Measurements from ENCODE around the gene C13orf46. TPM values are rescaled to one million over a fixed set of nuclear protein-coding genes. Genes with fewer than 3 reads are reported as not detected.

The C13orf46 gene
- total and polyA plus RNA-seq, 10 of the 15 experiments (the other 5 are each of a cell fraction or from before 2014, with no cell fraction given), result 0.01 to 0.18 (median 0.09) TPM; not detected in 6

GRCh38 chr13:113916330-113916815, 57.5 kb downstream of the C13orf46 start:
- FAIRE-seq, result no peak
- H3K27ac ChIP-seq (ENCODE audit: control insufficient read depth, insufficient read depth), result no peak overlapping the region
- ChIA-PET CTCF (interaction anchor here (1.1 kb wide), 1 partner anchor 275 kb away, joined by 3 read pairs; no protein-coding TSS in a partner anchor), RAD21 (ENCODE audit: unreplicated experiment) (no interaction called here), SMC1A (ENCODE audit: uncharacterized antibody, unreplicated experiment) (no interaction called here), POLR2A (no interaction called here)
- no peaks in the 10 kb centered on the region for H3K36me3 ChIP-seq (ENCODE audit: control insufficient read depth in 2 of 2, insufficient read depth in 2 of 2, low read length in 1 of 2)
- no peaks in the 10 kb centered on the region for H4K20me1 ChIP-seq (ENCODE audit: control insufficient read depth, insufficient read depth)
- no peak for ATAC-seq
- no peak for DNase-seq (ENCODE audit: low read depth, low spot score)
- no peaks in the 10 kb centered on the region for H3K9me3 ChIP-seq (replicated peaks; ENCODE audit: control insufficient read depth, insufficient read depth, low read length)
- TF ChIP-seq EZH2 (IDR thresholded peaks at IDR 0.05; ENCODE audit: borderline replicate concordance, control insufficient read depth, low read depth, low read length) (no peak), ESRRA (IDR thresholded peaks at IDR 0.05; ENCODE audit: low read length) (no peak), SP1 (IDR thresholded peaks at IDR 0.05; ENCODE audit: low read depth, low read length) (no peak), CHD4 (IDR thresholded peaks at IDR 0.05) (no peak), ASH2L (IDR thresholded peaks at IDR 0.05; ENCODE audit: borderline replicate concordance, low read depth) (no peak), CTCF (IDR thresholded peaks at IDR 0.05 in 2 of 3, conservative IDR thresholded peaks at IDR 0.05 in 1 of 3; ENCODE audit: control insufficient read depth in 2 of 3, extremely low read depth in 1 of 3, insufficient read depth in 1 of 3, low read depth in 3 of 3, low read length in 3 of 3) (no peak), BCL3 (IDR thresholded peaks at IDR 0.05; ENCODE audit: borderline replicate concordance, insufficient read depth, low read depth, low read length, poor library complexity, severe bottlenecking) (no peak)
- TF ChIP-seq, protein P1, sequence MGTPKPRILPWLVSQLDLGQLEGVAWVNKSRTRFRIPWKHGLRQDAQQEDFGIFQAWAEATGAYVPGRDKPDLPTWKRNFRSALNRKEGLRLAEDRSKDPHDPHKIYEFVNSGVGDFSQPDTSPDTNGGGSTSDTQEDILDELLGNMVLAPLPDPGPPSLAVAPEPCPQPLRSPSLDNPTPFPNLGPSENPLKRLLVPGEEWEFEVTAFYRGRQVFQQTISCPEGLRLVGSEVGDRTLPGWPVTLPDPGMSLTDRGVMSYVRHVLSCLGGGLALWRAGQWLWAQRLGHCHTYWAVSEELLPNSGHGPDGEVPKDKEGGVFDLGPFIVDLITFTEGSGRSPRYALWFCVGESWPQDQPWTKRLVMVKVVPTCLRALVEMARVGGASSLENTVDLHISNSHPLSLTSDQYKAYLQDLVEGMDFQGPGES (IDR thresholded peaks at IDR 0.05), result no peak
- TF ChIP-seq, protein P2, sequence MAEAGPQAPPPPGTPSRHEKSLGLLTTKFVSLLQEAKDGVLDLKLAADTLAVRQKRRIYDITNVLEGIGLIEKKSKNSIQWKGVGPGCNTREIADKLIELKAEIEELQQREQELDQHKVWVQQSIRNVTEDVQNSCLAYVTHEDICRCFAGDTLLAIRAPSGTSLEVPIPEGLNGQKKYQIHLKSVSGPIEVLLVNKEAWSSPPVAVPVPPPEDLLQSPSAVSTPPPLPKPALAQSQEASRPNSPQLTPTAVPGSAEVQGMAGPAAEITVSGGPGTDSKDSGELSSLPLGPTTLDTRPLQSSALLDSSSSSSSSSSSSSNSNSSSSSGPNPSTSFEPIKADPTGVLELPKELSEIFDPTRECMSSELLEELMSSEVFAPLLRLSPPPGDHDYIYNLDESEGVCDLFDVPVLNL (IDR thresholded peaks at IDR 0.05; ENCODE audit: low read depth, low read length), result no peak
- WGBS (ENCODE audit: insufficient coverage, insufficient replicate concordance, low lambda C conversion rate, missing lambda C conversion rate), result 26% methylated on average over 2 of the region's 2 CpGs
- BruUV-seq (replicated peaks), result no TSS peak
- in situ Hi-C loops (cut with MboI), result no loop called here
- no peak overlapping the region for H3K9ac ChIP-seq (ENCODE audit: control insufficient read depth, insufficient read depth, low read length)
- no peak overlapping the region for H3K4me3 ChIP-seq
- no peaks in the 10 kb centered on the region for H3K4me1 ChIP-seq (ENCODE audit: control insufficient read depth, insufficient read depth, low read length)
- no peaks in the 10 kb centered on the region for H3K79me2 ChIP-seq (ENCODE audit: control insufficient read depth, insufficient read depth, low read length)
- peaks cover 1 to 7% of the 10 kb centered on the region in 2 experiments; a peak in 2 of 4 replicates for H3K27me3 ChIP-seq (replicated peaks in 1 of 2; ENCODE audit: control insufficient read depth in 2 of 2, insufficient read depth in 2 of 2, low read length in 1 of 2)
- H3K4me2 ChIP-seq (ENCODE audit: control insufficient read depth, insufficient read depth), result no peak overlapping the region
- no peak overlapping the region for H2AFZ ChIP-seq (ENCODE audit: control insufficient read depth, low read depth, low read length)
- intact Hi-C loops (cut with micrococcal nuclease; ENCODE audit: unreplicated experiment), result no loop called here
